A549 (cell line): Measurements from ENCODE around the gene LOXHD1.

Experiments
- CTCF ChIP-seq: fragments of >200 bp; sonication (Bioruptor Twin); formaldehyde crosslinking; IDR thresholded peaks from 3 replicates; pipeline ENCODE4 v1.5.1; 2016
- EHMT2 ChIP-seq: fragments of 200-600 bp; sonication (generic); IDR thresholded peaks from 2 replicates; pipeline ENCODE4 v1.6.1; 2016; ENCODE audit warnings: antibody characterized with exemption, low read depth, mild to moderate bottlenecking, moderate library complexity
- EP300 ChIP-seq, 2 experiments: fragments of >200 bp; sonication (Bioruptor Twin); formaldehyde crosslinking; IDR thresholded peaks; 2 replicates in 1 of 2; 3 replicates in 1 of 2; pipeline ENCODE4 v1.6.1; 2016 to 2017
- HDAC2 ChIP-seq: fragments of 200-600 bp; sonication (generic); IDR thresholded peaks from 2 replicates; pipeline ENCODE4 v1.6.1; 2016
- HEYL ChIP-seq: fragments of 250-450 bp; sonication (Bioruptor Pico); IDR thresholded peaks from 2 replicates; pipeline ENCODE4 v1.8.0; 2021; ENCODE audit warnings: mild to moderate bottlenecking, moderate library complexity
- HOXB5 ChIP-seq: fragments of 250-450 bp; sonication (Bioruptor Pico); IDR thresholded peaks from 2 replicates; pipeline ENCODE4 v1.5.0; 2020; ENCODE audit warnings: mild to moderate bottlenecking, moderate library complexity
- MAX ChIP-seq: IDR thresholded peaks from 2 replicates; pipeline ENCODE4 v1.6.1; 2012
- MAZ ChIP-seq: fragments of 150-350 bp; IDR thresholded peaks from 2 replicates; pipeline ENCODE4 v1.6.1; 2014; ENCODE audit warnings: antibody characterized with exemption, low read depth, low read length, borderline replicate concordance
- POLR2A ChIP-seq: IDR thresholded peaks from 2 replicates; pipeline ENCODE4 v1.6.1; 2012; ENCODE audit warnings: mild to moderate bottlenecking, low read length
- POLR2AphosphoS2 ChIP-seq: conservative IDR thresholded peaks from 2 replicates; pipeline ENCODE4 v1.6.1; 2012; ENCODE audit warnings: low read length, improper control_type of control experiment, inconsistent platforms
- RFX5 ChIP-seq: fragments of 450-650 bp; IDR thresholded peaks from 2 replicates; pipeline ENCODE4 v1.7.1; 2014; ENCODE audit warnings: antibody characterized with exemption, mild to moderate bottlenecking, moderate library complexity
- SMC3 ChIP-seq: fragments of >200 bp; sonication (Bioruptor Twin); formaldehyde crosslinking; IDR thresholded peaks from 3 replicates; pipeline ENCODE4 v1.6.1; 2018; ENCODE audit warnings: inconsistent platforms

GRCh38 chr18:46676182-46676835, 19.3 kb upstream of the LOXHD1 start:
- no peak for TF ChIP-seq POLR2A
- TF ChIP-seq RFX5 = no peak
- no peak for TF ChIP-seq SMC3
- TF ChIP-seq HOXB5 (CRISPR knock-in tag) = no peak
- no peak for TF ChIP-seq CTCF
- no peak for TF ChIP-seq EP300 (IDR thresholded peaks at IDR 0.05)
- TF ChIP-seq EHMT2 = no peak
- TF ChIP-seq HEYL (CRISPR knock-in tag) = no peak
- TF ChIP-seq HDAC2 = no peak
- TF ChIP-seq POLR2AphosphoS2 = no peak
- no peak for TF ChIP-seq MAZ
- no peak for TF ChIP-seq MAX
